Mammary epithelial cell (primary cell): Measurements from ENCODE around the gene TASP1.

Experiments
- EZH2 ChIP-seq: IDR thresholded peaks from 2 replicates; pipeline ENCODE4 v1.6.1; 2012; ENCODE audit warnings: low read length, inconsistent platforms, borderline replicate concordance
- TF ChIP-seq, protein P1 (sequence below), 2 donors: IDR thresholded peaks in 1 of 2; conservative IDR thresholded peaks in 1 of 2; 2 replicates each; pipeline ENCODE4 v1.5.1; 2011 to 2012; ENCODE audit warnings: inconsistent platforms in 2 of 2, low read length in 2 of 2, mild to moderate bottlenecking in 2 of 2, control low read depth in 1 of 2, low read depth in 1 of 2; ENCODE audit not compliant: insufficient read depth in 1 of 2; ENCODE audit errors: extremely low read depth in 1 of 2

DNA sequence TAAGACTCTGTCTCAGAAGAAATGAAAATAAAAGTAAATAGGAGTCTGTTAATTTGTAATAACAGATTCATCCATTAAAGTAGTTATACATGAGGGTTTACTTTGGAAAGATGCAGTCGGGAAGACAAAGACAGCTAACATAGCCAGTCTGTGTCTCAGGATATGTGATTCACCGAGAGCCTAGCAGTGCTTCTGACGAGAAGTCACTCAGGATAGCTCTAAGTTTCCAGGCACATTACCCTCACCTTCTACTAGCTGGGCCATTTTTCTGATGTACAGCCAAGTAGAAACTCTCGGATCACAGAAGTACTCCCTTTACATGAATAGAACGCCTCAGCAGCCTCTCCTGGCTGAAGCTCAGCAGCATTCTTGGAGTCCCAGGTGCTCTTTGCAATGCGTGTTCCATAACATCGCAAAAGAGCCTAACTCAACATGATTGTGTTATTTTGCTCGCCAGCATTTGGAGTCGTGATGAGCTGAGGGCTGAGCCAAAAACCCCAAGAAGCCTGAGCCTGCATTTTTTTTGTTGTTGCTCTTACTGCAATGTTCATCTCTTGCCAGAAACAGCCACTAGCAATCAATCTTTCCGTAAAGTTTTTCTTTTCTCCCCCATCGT is 22.4 kb upstream of the TASP1 start:
- TF ChIP-seq, protein P1, sequence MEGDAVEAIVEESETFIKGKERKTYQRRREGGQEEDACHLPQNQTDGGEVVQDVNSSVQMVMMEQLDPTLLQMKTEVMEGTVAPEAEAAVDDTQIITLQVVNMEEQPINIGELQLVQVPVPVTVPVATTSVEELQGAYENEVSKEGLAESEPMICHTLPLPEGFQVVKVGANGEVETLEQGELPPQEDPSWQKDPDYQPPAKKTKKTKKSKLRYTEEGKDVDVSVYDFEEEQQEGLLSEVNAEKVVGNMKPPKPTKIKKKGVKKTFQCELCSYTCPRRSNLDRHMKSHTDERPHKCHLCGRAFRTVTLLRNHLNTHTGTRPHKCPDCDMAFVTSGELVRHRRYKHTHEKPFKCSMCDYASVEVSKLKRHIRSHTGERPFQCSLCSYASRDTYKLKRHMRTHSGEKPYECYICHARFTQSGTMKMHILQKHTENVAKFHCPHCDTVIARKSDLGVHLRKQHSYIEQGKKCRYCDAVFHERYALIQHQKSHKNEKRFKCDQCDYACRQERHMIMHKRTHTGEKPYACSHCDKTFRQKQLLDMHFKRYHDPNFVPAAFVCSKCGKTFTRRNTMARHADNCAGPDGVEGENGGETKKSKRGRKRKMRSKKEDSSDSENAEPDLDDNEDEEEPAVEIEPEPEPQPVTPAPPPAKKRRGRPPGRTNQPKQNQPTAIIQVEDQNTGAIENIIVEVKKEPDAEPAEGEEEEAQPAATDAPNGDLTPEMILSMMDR (conservative IDR thresholded peaks at IDR 0.05 in 1 of 2, IDR thresholded peaks at IDR 0.05 in 1 of 2; ENCODE audit: extremely low read depth in 1 of 2, insufficient read depth in 1 of 2, low read depth in 1 of 2, low read length in 2 of 2), result no peak
- no peak for TF ChIP-seq EZH2
